ENCODE results near the gene ADPRHL1.

Gene ADPRHL1

DNA sequence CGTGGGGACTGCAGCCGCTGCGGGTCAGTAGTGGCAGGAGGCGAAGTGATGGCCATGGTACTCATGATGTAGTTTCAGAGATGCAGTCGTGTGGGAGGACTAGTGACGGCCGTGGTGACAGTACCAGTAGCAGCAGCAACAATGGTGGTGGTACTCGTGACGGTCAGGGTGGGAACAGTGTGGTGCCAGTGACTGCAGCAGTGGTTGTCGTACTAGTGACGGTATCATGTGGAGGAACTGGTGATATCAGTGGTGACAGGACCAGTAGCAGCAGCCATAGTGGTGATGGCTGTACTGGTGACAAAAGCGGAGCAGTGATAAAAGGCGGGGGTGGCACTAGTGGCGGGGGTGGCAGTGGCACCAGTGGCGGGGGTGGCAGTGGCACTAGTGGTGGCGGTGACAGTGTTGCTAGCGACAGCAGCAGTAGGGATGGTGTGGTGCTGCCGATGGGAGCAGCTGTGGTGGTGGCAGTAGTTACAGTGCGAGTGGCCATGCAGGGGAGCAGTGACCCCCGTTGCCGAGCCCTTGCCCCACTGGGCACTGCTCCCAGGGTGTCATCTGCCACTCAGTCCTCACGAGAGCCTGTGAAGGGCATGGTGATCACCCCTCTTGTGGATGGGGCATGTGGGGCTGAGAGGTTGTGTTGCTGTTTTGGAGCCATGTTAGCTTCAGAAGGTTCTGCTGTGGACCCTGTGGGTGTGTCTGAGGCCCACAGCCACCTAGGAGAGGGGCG lies 22.7 kb downstream of the ADPRHL1 start:
- no peak for DNase-seq

DNA sequence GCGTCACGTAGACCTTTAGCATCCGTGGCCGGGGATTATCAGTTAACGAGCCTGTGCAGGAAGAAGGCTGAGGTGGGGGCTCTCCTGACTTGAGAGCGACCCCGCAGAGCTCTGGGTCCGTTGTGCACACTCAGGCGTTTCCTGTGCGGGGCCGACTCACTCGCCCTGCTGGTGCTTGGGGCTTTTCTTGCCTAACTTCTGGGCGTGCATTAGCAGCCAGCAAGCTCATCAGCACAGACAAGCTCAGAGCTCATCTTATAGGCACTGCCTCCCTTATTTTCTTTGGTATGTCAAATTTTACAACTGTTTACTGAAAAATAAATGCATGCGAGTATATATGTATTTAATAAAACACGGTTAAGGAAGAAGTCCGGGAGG lies 23.7 kb downstream of the ADPRHL1 start:
- no peak for DNase-seq

GRCh38 chr13:113428871-113429607 lies 24.2 kb downstream of the ADPRHL1 start:
- DNase-seq = no peak

GRCh38 chr13:113428469-113428865 lies 24.8 kb downstream of the ADPRHL1 start:
- no peak for DNase-seq

- DNase-seq = no peak
These were observed 25.5 kb downstream of the ADPRHL1 start for GRCh38 chr13:113427562-113428468.

DNA sequence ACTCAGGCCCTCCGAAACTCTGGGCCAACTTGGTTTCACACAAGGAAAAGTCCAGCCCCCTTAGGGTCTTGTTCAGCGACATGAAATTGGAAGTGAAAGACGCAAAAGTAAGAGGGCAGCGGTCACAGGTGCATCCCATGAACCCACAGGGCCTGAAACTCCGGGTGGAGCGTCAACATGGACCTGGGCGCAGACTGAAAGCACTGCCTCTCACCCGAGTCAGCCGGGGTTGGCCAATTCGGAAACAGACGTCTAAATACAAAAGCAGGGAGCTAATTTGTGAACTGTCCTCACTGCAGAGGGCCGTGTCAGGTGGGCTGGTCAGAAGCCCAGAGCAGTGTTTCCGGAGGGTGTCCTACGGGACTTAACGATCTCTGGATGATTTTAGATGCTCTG lies 26.7 kb downstream of the ADPRHL1 start:
- no peak for DNase-seq

DNA sequence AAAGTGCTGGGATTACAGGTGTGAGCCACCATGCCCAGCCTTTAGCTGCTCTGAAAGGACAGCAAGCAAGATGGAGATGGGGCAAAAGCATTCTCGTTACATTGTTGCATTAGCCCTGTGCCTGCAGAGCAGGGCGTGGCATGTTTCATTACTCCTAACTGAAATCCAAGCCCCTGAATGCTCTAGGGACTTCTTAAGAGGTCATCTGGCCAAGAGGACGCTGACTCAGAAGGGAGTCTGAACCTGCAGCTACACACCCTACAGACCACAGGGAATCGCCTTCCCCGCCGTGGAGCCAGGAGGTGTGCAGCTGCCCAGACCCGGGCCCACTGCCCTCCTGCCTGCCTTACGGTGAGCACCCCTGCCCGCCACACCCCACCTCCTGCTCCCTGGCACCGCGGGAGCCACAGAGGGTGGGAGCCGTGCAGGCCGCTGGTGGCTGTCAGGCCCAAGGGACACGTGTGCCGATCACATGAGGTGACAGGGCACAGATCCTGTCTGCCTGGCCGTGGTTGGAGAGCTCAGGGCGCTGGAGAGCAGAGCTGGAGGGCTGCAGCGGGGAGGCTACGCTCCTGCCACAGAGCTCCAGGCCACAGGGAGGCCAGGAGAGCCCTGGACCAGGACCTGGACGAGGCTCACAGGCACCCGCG lies 27.2 kb downstream of the ADPRHL1 start:
- DNase-seq = no peak

DNA sequence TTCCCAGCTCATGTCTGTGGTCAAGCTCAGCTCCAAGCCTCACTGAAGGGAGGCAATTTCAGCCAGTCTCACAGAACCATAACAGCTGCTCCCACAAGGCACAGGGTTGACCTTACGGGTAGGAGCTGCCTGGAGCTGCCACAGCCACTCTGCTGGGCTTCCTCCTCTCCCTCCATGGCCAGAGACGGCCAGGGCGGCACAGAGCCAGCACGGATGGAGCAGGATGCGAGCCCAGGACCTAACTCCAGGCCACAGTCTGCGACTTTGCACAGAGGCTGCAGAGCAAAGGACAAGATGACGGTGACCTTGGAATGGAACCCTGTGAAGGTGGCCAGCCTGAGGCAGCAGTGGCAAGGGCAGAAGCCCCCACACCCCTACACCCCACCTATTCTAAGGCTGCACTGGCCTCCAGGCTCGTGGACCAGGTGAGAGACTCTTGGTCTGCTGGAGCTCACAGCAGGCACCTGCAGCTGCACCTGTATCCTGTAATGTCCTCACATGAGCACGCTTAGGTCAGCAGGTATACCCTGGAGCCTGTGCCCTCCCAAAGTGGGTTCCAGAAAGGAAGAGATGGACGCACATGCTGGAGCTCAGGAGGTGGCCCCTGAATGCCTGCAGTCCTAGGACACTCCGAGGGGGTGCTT lies 29.6 kb downstream of the ADPRHL1 start:
- no peak for DNase-seq

DNA sequence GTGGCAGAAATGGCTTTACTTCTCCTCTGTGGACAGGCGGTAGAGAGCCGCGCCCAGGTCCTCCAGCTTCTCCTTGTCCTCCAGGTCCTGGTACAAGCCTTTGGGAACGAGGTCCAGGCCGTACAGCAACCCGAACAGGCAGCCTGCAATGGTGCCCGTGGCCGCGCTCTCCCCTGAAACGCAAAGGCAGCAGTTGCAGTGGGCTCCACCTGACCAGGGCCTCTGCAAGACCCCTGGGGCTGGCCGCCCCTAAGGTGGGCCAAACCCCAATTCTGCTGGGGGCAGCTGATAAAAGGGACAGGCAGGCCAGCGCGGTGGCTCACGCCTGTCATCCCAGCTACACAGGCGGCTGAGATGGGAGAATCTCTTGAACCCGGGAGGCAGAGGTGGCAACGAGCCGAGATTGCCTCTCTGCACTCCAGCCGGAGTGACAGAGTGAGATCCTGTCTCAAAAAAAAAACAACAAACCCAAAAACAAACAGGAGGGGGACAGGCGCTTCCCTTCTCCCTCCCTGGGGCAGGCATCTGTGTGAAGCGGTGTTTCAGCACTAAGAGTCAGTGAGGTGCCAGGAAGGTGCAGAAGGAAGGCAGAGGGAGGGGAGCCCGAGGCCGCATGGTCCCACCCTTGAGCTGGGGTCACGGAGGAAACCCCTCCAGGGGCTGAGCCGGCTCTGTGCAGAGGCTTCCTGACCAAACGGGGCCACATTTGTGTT lies 30.3 kb downstream of the ADPRHL1 start:
- no peak for DNase-seq

GRCh38 chr13:113421673-113422270 lies 31.5 kb downstream of the ADPRHL1 start:
- DNase-seq = no peak

DNA sequence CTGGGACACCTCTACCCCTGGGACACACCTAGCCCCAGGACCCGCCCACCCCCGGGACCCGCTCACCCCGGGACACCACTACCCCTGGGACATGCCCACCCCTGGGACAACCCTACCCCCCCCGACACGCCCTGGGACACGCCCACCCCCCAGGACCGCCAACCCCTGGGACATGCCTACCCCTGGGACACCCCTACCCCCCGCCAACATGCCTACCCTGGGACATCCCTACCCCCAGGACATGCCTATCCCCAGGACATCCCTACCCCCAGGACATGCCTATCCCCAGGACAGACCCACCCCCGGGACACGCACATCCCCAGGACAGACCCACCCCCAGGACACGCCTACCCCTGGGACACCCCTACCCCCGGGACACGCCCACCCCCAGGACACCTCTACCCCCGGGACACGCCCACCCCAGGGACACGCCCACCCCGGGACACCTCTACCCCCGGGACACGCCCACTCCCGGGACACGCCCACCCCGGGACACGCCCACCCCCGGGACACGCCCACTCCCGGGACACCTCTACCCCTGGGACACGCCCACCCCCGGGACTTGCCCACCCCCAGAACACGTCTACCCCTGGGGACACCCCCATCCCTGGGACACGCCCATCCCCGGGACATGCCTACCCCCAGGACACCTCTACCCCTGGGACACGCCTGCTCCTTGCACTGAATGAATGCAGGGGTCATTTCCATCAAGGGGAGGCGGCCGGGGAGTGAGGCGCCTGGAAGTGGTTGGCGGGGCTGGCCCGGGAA lies 32.3 kb downstream of the ADPRHL1 start:
- DNase-seq = no peak

- DNase-seq = no peak
These were observed 33.1 kb downstream of the ADPRHL1 start for GRCh38 chr13:113420232-113420631.

DNA sequence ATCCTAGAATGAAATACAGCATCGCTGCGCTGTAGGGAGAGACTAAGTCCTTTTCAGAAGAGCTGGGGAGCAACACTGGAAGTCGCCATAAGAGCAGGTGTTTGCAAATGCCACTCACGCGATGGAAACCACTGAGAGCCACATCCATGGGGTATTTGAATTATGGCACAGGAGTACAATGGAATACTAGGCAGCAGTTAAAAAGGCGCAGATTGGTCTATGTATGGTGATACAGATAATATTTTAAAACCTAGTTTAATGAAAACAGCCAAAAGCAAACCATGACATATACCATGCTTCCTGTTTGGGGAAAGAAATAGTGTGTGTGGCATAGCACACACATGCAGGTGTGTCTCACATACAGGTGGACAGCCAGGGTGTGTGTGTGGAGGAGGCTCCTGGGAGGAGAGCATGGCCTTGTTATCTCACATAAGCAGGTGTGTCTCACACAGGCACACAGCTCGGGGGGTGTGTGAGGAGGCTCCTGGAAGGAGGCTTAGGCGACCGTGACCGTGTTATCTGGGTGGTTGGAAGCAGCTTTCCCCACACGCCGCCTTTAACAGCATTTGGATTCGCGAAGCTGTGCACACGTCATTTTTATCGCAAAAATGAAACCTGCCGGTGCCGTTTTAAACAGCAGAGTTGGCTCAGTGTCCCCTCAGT lies 33.6 kb downstream of the ADPRHL1 start:
- DNase-seq = no peak

DNA sequence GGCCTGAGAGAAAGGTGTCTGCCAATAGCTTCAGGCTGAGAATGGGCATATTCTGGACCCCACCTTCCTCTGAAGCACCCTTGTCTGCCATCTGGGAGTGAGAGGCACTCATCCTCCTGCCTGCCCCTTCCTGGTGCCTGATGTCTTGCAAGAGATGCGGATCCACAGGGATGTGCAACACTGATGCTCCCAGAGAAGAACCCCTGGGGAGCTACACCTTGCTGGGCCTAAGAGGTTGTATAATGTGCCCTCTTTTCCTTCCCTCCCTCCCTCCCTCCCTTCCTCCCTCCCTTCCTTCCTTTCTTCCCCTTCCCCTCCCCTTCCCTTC lies 34.6 kb downstream of the ADPRHL1 start:
- no peak for DNase-seq

DNA sequence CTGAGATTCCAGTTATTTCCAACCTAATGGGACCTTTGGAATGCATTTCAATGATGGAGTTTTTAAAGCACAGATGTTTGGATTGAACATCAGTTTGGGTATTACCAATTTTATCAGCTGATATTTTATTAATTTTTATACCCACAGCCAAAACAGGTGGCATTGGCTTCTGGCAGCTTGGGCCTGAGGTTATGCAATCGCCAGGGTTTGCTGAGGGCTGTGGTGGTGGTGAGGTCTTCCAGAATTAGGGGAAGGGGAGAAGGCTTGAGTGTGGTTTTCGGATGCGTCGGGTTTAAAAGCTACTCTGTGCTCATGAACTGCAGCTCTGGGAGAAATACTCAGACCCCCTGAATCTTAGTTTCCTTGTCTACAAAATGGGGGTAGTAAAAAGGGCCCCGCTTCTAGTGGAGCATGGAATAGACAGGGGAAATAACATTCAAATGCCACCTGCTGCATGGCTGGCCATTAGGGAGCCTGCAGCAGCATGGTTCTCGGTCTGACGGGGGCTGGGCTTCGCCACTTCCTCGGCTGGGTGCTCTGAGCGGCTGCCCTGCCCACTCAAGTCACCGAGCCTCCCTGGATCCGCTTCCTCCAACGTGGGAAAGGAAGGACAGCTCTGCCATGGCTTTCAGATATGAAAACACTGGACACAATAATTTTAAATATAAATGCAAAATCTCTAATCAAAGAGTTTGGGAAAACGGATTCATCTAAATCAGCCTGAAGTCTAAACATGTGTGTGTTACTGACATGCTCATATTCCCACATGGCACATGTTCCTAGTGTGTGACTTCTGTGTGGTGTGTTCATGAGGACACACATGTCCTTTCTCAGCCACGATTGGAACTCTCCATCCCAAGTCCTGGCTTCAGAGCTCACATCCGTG lies 35.2 kb downstream of the ADPRHL1 start:
- DNase-seq = no peak

DNA sequence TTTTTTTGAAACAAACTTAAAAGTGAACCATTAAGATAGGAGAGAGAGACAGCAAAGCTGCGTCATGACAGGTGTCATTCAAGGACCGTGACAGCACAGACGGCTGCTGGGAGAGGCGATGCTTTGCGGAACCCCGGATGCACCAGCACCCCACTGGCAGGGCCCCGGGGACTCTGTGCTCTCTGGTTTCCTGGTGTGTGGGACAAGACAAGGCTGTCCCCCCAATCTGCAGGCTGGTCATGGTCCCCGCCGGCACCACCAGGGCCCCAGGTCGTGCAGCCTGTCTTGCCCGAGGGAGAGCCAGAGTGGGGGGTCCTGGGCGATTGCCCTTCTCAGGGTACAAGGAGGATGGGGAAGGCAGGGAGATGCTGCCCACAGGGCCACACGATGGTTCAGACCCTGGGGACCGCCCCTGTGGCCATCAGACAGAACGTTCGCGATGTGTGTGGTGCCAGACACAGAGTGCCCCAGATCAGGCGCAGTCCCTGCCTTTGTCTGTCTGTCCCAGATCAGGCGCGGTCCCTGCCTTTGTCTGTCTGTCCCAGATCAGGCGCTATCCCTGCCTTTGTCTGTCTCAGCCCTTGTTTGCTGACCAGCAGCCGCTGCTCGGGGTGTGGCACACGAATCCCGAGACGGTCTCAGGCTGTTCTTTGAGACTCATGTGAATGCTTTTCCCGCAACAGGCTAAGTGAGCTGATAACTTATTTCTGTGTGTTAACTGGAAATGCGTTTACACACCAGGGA lies 36.1 kb downstream of the ADPRHL1 start:
- no peak for DNase-seq

- no peak for DNase-seq
These were observed 37.5 kb downstream of the ADPRHL1 start for GRCh38 chr13:113415825-113416224.

GRCh38 chr13:113415032-113415431 lies 38.3 kb downstream of the ADPRHL1 start:
- DNase-seq = no peak

Data from hippocampal formation (tissue), 2 donors.